H1 (cell line): Measurements from ENCODE around the gene MAPKAPK2. TPM values are rescaled to one million over a fixed set of nuclear protein-coding genes. Genes with fewer than 3 reads are reported as not detected.

Experiments
- CTCF ChIA-PET: fragments of 300-600 bp; sonication (Branson Sonifier 250); formaldehyde crosslinking; loops from one replicate; lab custom pipeline; 2021; ENCODE audit not compliant: partially characterized antibody; lab: Charles Lee
- POLR2A ChIA-PET: fragments of 300-600 bp; sonication (Branson Sonifier 250); formaldehyde crosslinking; loops from one replicate; lab custom pipeline; 2021; ENCODE audit warnings: inconsistent platforms; ENCODE audit not compliant: partially characterized antibody; lab: Charles Lee
- DNase-seq, 2 experiments: peaks; one replicate each; pipeline versions ENCODE4 v3.0.0 to v3.0.0-alpha.2; 2010 to 2022; ENCODE audit warnings: low spot score in 2 of 2, low read depth in 1 of 2, mixed read lengths in 1 of 2
- FAIRE-seq: peaks from 2 replicates; lab custom pipeline; 2011; peaks lifted over from hg19 to GRCh38; lab: Jason Lieb, UNC
- H2AFZ ChIP-seq: 2 replicates; pipeline ENCODE4 v1.8.1; 2012; ENCODE audit warnings: low read length, inconsistent platforms
- H2AK5ac ChIP-seq: 2 replicates; pipeline ENCODE4 v1.6.1; 2013; ENCODE audit warnings: low read depth, low read length
- H2BK120ac ChIP-seq: replicated peaks from 2 replicates; pipeline ENCODE3; 2013; ENCODE audit warnings: low read depth, low read length, inconsistent platforms
- H2BK12ac ChIP-seq: 2 replicates; pipeline ENCODE4 v1.6.1; 2013; ENCODE audit warnings: low read depth, low read length
- H2BK15ac ChIP-seq: 2 replicates; pipeline ENCODE4 v1.6.1; 2013; ENCODE audit warnings: low read length
- H2BK20ac ChIP-seq: 2 replicates; pipeline ENCODE4 v1.6.1; 2013; ENCODE audit warnings: low read length
- H2BK5ac ChIP-seq: 2 replicates; pipeline ENCODE4 v1.6.1; 2013; ENCODE audit warnings: low read depth, low read length
- H3K14ac ChIP-seq: 2 replicates; pipeline ENCODE4 v1.6.1; 2013; ENCODE audit warnings: inconsistent platforms; ENCODE audit not compliant: insufficient read length
- H3K18ac ChIP-seq: 2 replicates; pipeline ENCODE4 v1.6.1; 2013; ENCODE audit warnings: low read length; ENCODE audit errors: extremely low read depth
- H3K23ac ChIP-seq: 2 replicates; pipeline ENCODE4 v1.6.1; 2013; ENCODE audit warnings: inconsistent platforms; ENCODE audit not compliant: insufficient read length
- H3K23me2 ChIP-seq: 2 replicates; pipeline ENCODE4 v1.6.1; 2013; ENCODE audit warnings: low read depth, low read length
- H3K27ac ChIP-seq: 2 replicates; pipeline ENCODE4 v1.6.1; 2011; ENCODE audit warnings: low read depth, low read length, inconsistent platforms
- H3K27me3 ChIP-seq, 4 experiments: replicated peaks in 1 of 4; 1 replicate in 1 of 4; 2 replicates in 3 of 4; pipeline versions ENCODE4 v1.6.1 to v1.8.1; 2011 to 2013; ENCODE audit warnings: low read length in 3 of 4, mild to moderate bottlenecking in 3 of 4, inconsistent platforms in 2 of 4, mixed read lengths in 2 of 4, moderate library complexity in 1 of 4; ENCODE audit not compliant: control insufficient read depth in 3 of 4, insufficient read depth in 3 of 4; ENCODE audit errors: extremely low read depth in 1 of 4
- H3K36me3 ChIP-seq, 4 experiments: 2 replicates each; pipeline versions ENCODE4 v1.6.1 to v1.8.1; 2011 to 2013; ENCODE audit warnings: mild to moderate bottlenecking in 4 of 4, low read length in 3 of 4, moderate library complexity in 2 of 4, control low read depth in 1 of 4, inconsistent platforms in 1 of 4; ENCODE audit not compliant: insufficient read depth in 4 of 4, control insufficient read depth in 2 of 4
- H3K4ac ChIP-seq: replicated peaks from 2 replicates; pipeline ENCODE3; 2013; ENCODE audit warnings: low read length, low read depth, mixed read lengths, inconsistent platforms; ENCODE audit not compliant: insufficient read length
- H3K4me1 ChIP-seq, 4 experiments: replicated peaks in 1 of 4; 1 replicate in 1 of 4; 2 replicates in 3 of 4; pipeline versions ENCODE4 v1.6.1 to v1.8.1; 2011 to 2013; ENCODE audit warnings: low read length in 3 of 4, inconsistent platforms in 2 of 4, mixed read lengths in 1 of 4; ENCODE audit not compliant: insufficient read depth in 4 of 4, control insufficient read depth in 3 of 4
- H3K4me2 ChIP-seq, 2 experiments: 2 replicates each; pipeline versions ENCODE4 v1.6.1 to v1.8.1; 2011 to 2013; ENCODE audit warnings: low read depth in 2 of 2, low read length in 2 of 2, control low read depth in 1 of 2, inconsistent platforms in 1 of 2, mild to moderate bottlenecking in 1 of 2; ENCODE audit not compliant: insufficient read depth in 1 of 2
- H3K4me3 ChIP-seq, 4 experiments: fragments of 200-600, 300-600 bp in 1 of 4; sonication (generic), shearing (Covaris generic), sonication (Bioruptor Twin) in 1 of 4; 2 replicates each; pipeline versions ENCODE4 v1.5.1 to v1.8.1; 2011 to 2016; ENCODE audit warnings: low read length in 4 of 4, low read depth in 3 of 4, control low read depth in 2 of 4, inconsistent platforms in 2 of 4, mild to moderate bottlenecking in 2 of 4, mixed read lengths in 1 of 4, moderate library complexity in 1 of 4; ENCODE audit not compliant: insufficient read depth in 2 of 4; ENCODE audit errors: extremely low read depth in 1 of 4
- H3K56ac ChIP-seq: replicated peaks from 2 replicates; pipeline ENCODE3; 2013; ENCODE audit warnings: low read depth, mild to moderate bottlenecking, mixed read lengths, low read length, inconsistent platforms; ENCODE audit not compliant: insufficient read length
- H3K79me1 ChIP-seq: 2 replicates; pipeline ENCODE4 v1.6.1; 2013; ENCODE audit warnings: low read depth, low read length, control low read depth
- H3K79me2 ChIP-seq, 2 experiments: 2 replicates each; pipeline versions ENCODE4 v1.6.1 to v1.8.1; 2012 to 2013; ENCODE audit warnings: low read length in 2 of 2, mild to moderate bottlenecking in 2 of 2, inconsistent platforms in 1 of 2; ENCODE audit not compliant: insufficient read depth in 2 of 2, control insufficient read depth in 1 of 2
- H3K9ac ChIP-seq, 4 experiments: replicated peaks in 1 of 4; 1 replicate in 1 of 4; 2 replicates in 3 of 4; pipeline versions ENCODE4 v1.6.1 to v1.8.1; 2011 to 2013; ENCODE audit warnings: low read depth in 3 of 4, low read length in 3 of 4, control low read depth in 2 of 4, mild to moderate bottlenecking in 2 of 4, moderate library complexity in 2 of 4, inconsistent platforms in 1 of 4; ENCODE audit errors: extremely low read depth in 1 of 4
- H3K9me3 ChIP-seq, 2 experiments: 2 replicates each; pipeline versions ENCODE4 v1.6.1 to v1.8.1; 2012 to 2013; ENCODE audit warnings: mild to moderate bottlenecking in 2 of 2, moderate library complexity in 2 of 2, control low read depth in 1 of 2, inconsistent platforms in 1 of 2, low read depth in 1 of 2, low read length in 1 of 2, mixed read lengths in 1 of 2; ENCODE audit not compliant: insufficient read depth in 2 of 2
- H4K20me1 ChIP-seq, 2 experiments: replicated peaks in 1 of 2; 2 replicates each; pipeline versions ENCODE3 to v1.8.1; 2011 to 2013; ENCODE audit warnings: inconsistent platforms in 2 of 2, low read length in 2 of 2, mild to moderate bottlenecking in 1 of 2; ENCODE audit not compliant: insufficient read depth in 2 of 2, control insufficient read depth in 1 of 2
- H4K5ac ChIP-seq: 2 replicates; pipeline ENCODE4 v1.6.1; 2013; ENCODE audit warnings: low read length, low read depth, mixed read lengths, inconsistent platforms; ENCODE audit not compliant: insufficient read length
- H4K8ac ChIP-seq: 2 replicates; pipeline ENCODE4 v1.8.0; 2013; ENCODE audit warnings: mild to moderate bottlenecking, moderate library complexity, low read length, inconsistent platforms; ENCODE audit not compliant: insufficient read depth; ENCODE audit errors: extremely low read depth
- H4K91ac ChIP-seq: replicated peaks from 2 replicates; pipeline ENCODE3; 2013; ENCODE audit warnings: low read length, mixed read lengths, inconsistent platforms; ENCODE audit not compliant: insufficient read length
- CHD1 ChIP-seq: IDR thresholded peaks from 2 replicates; pipeline ENCODE4 v1.6.1; 2012; ENCODE audit warnings: low read depth, low read length, improper control_type of control experiment
- CTBP2 ChIP-seq: IDR thresholded peaks from 2 replicates; pipeline ENCODE4 v1.7.0; 2011; ENCODE audit warnings: borderline replicate concordance, mild to moderate bottlenecking, moderate library complexity, mixed read lengths, low read length; ENCODE audit not compliant: insufficient read depth, insufficient read length
- HDAC2 ChIP-seq, 2 experiments: fragments of 300-600 bp in 1 of 2; sonication (generic) in 1 of 2; IDR thresholded peaks; 2 replicates each; pipeline ENCODE4 v1.6.1; 2011 to 2012; ENCODE audit warnings: low read depth in 2 of 2, low read length in 2 of 2, mild to moderate bottlenecking in 2 of 2, moderate library complexity in 2 of 2, borderline replicate concordance in 1 of 2, inconsistent platforms in 1 of 2
- KDM5A ChIP-seq: fragments of 200-600 bp; IDR thresholded peaks from 2 replicates; pipeline ENCODE4 v1.7.1; 2012; ENCODE audit warnings: mild to moderate bottlenecking, low read length, inconsistent platforms, mixed read lengths
- NANOG ChIP-seq: IDR thresholded peaks from 2 replicates; pipeline ENCODE4 v1.6.1; 2011; ENCODE audit warnings: low read length, low read depth, mild to moderate bottlenecking, inconsistent platforms; ENCODE audit not compliant: insufficient read depth, poor library complexity, severe bottlenecking
- RBBP5 ChIP-seq: IDR thresholded peaks from 2 replicates; pipeline ENCODE4 v1.7.1; 2012; ENCODE audit warnings: low read depth, mild to moderate bottlenecking, inconsistent platforms, low read length, moderate library complexity, borderline replicate concordance
- TAF7 ChIP-seq: optimal IDR thresholded peaks from 2 replicates; pipeline ENCODE3; 2011; ENCODE audit warnings: low read depth, mild to moderate bottlenecking, inconsistent platforms, low read length, moderate library complexity, borderline replicate concordance
- ZNF274 ChIP-seq: IDR thresholded peaks from 2 replicates; pipeline ENCODE4 v1.7.0; 2012; ENCODE audit warnings: low read length, borderline replicate concordance; ENCODE audit errors: extremely low read depth
- WGBS, 2 experiments: shearing (Covaris generic) in 1 of 2; methylation state at CpG; one replicate each; pipeline versions ENCODE4 v1.1.6 to v1.1.7; 2013 to 2015; ENCODE audit warnings: low lambda C conversion rate in 2 of 2, mixed read lengths in 2 of 2, inconsistent platforms in 1 of 2, low coverage in 1 of 2, missing lambda C conversion rate in 1 of 2; ENCODE audit not compliant: insufficient replicate concordance in 2 of 2, insufficient coverage in 1 of 2, insufficient read length in 1 of 2; ENCODE audit errors: extremely low coverage in 1 of 2, missing lambda C conversion rate in 1 of 2; 5-methylcytosine and 5-hydroxymethylcytosine counted together
- polyA plus RNA-seq, 7 experiments: library from polyadenylated mRNA; depleted of rRNA in 3 of 7; stranded (reverse) in 5 of 7; unstranded in 2 of 7; fragments of >200 nt in 5 of 7; fragments of 200-250 nt in 2 of 7; gene quantifications; 1 replicate in 5 of 7; 2 replicates in 1 of 7; 4 replicates in 1 of 7; pipeline versions ENCODE4 v1.2.1 to v1.2.3, GENCODE V29; 2011 to 2013; ENCODE audit warnings: missing spikeins in 2 of 7, mixed read lengths in 2 of 7
- total RNA-seq: library from RNA; stranded (reverse); fragmentation: NEBNext Ultra II Directional; extraction: Animal tissue kit (Norgen Biotek cat#: 25700); gene quantifications from 2 replicates; pipeline ENCODE4 v1.2.1, GENCODE V29; 2021
- TF ChIP-seq, protein P1 (sequence below): IDR thresholded peaks from 2 replicates; pipeline ENCODE4 v1.6.1; 2012; ENCODE audit warnings: low read length, inconsistent platforms

Gene MAPKAPK2
- total and polyA plus RNA-seq, 2 of the 8 experiments (the other 6 are each of a cell fraction or from before 2014, with no cell fraction given) = 27.5 to 44.9 TPM

GRCh38 chr1:206782448-206782847 lies 97.7 kb downstream of the MAPKAPK2 start:
- no peak for DNase-seq
- H3K23ac ChIP-seq = no peak overlapping the region
- H3K4ac ChIP-seq = no peak overlapping the region
- H3K27ac ChIP-seq = no peak overlapping the region
- H3K27me3 ChIP-seq = 0 out of 7 replicates have a peak, but pooled peaks cover 0 to 2% (median 0%) of the 10 kb centered on the region in 4 experiments
- no peaks in the 10 kb centered on the region for H3K36me3 ChIP-seq
- H3K9ac ChIP-seq = no peak overlapping the region
- no peaks in the 10 kb centered on the region for H3K23me2 ChIP-seq
- no peak overlapping the region for H4K5ac ChIP-seq
- H3K18ac ChIP-seq = no peak overlapping the region
- H2BK20ac ChIP-seq = no peak overlapping the region
- H2BK15ac ChIP-seq = no peak overlapping the region
- H4K91ac ChIP-seq = no peak overlapping the region
- no peaks in the 10 kb centered on the region for H4K20me1 ChIP-seq
- FAIRE-seq = no peak
- no peaks in the 10 kb centered on the region for H3K9me3 ChIP-seq
- 93% methylated on average over 2 of the region's 2 CpGs; no CpG with 5 or more reads in 1 of the 2 experiments for WGBS, 2 experiments
- H2BK12ac ChIP-seq = no peak overlapping the region
- H4K8ac ChIP-seq = no peak overlapping the region
- H3K4me2 ChIP-seq = no peak overlapping the region
- H2AFZ ChIP-seq = no peak overlapping the region
- ChIA-PET POLR2A (no interaction called here), CTCF (interaction anchor here (0.6 to 2.0 kb wide), 3 partner anchors 15 to 198 kb away, joined by 3 to 6 read pairs (median 3); no protein-coding TSS in a partner anchor)
- H3K56ac ChIP-seq = no peak overlapping the region
- no peak overlapping the region for H2AK5ac ChIP-seq
- no peak overlapping the region for H2BK5ac ChIP-seq
- no peaks in the 10 kb centered on the region; a peak in 1 of 7 replicates for H3K4me1 ChIP-seq
- no peak overlapping the region for H2BK120ac ChIP-seq
- no peak overlapping the region for H3K4me3 ChIP-seq
- H3K14ac ChIP-seq = no peak overlapping the region
- no peaks in the 10 kb centered on the region for H3K79me2 ChIP-seq
- no peaks in the 10 kb centered on the region for H3K79me1 ChIP-seq
- TF ChIP-seq RBBP5 = no peak
- TF ChIP-seq TAF7 = no peak
- TF ChIP-seq ZNF274 = no peak
- TF ChIP-seq, protein P1, sequence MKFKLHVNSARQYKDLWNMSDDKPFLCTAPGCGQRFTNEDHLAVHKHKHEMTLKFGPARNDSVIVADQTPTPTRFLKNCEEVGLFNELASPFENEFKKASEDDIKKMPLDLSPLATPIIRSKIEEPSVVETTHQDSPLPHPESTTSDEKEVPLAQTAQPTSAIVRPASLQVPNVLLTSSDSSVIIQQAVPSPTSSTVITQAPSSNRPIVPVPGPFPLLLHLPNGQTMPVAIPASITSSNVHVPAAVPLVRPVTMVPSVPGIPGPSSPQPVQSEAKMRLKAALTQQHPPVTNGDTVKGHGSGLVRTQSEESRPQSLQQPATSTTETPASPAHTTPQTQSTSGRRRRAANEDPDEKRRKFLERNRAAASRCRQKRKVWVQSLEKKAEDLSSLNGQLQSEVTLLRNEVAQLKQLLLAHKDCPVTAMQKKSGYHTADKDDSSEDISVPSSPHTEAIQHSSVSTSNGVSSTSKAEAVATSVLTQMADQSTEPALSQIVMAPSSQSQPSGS = no peak
- TF ChIP-seq NANOG = no peak
- TF ChIP-seq KDM5A = no peak
- TF ChIP-seq CHD1 = no peak
- no peak for TF ChIP-seq HDAC2 (IDR thresholded peaks at IDR 0.05; ENCODE audit: borderline replicate concordance in 1 of 2, low read depth in 2 of 2, low read length in 2 of 2)
- no peak for TF ChIP-seq CTBP2
